ENCODE measurements around the gene OR2L2.
"Not testable (repeated sequence)": the region's sequence is repeated elsewhere in the genome, so short reads cannot be mapped to it uniquely, and the experiment has no call there.

Gene OR2L2

DNA sequence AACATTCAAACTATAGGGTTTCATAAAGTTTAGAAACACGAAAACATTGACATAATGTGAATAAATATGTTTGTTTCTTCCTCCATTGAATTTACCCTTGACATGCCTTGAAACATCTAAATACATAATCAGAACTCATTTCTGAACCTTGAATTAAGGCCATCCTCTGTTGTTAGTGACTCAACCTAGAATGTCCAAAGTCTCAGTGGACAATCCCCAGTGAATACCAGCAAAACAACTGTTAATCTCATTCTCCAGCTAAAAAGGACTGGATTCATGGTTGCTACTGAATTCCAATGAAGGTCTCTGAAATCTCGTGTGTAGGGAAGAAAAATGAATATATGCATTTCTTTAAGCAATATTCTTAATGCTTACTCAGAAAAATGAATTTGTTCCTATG, at the start of gene OR2L2:
Gene OR2L2, plus strand, starts transcription at position 301 of the 400 bp plus-strand sequence. CDS start 8,198 bp downstream, outside the sequence.
- no peak for DNase-seq

DNA sequence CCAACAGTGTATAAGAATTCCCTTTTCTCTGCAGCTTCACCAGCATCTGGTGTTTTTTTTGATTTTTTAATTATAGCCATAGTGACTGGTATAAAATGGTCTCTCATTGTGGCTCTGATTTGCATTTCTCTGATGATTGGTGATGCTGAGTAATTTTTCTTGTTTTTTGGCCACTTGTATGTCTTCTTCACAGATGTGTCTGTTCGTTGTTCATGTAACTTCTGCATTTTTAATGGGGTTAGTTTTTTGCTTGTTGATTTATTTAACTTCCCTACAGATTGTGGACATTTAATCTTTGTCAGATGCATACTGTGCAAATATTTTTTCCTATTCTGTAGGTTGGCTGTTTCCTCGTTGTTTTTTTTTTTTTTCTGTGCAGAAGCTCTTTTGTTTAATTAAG, 36.9 kb upstream of the OR2L2 start:
- DNase-seq, result no peak

- DNase-seq, result no peak
Observed at GRCh38 chr1:247998811-247999210, 31.1 kb upstream of the OR2L2 start.

GRCh38 chr1:248000169-248000568, 29.7 kb upstream of the OR2L2 start:
- no peak for DNase-seq

- DNase-seq, result no peak
Observed at GRCh38 chr1:248007778-248008177, 22.1 kb upstream of the OR2L2 start.

GRCh38 chr1:248009681-248010080, 20.2 kb upstream of the OR2L2 start:
- no peak for DNase-seq

DNA sequence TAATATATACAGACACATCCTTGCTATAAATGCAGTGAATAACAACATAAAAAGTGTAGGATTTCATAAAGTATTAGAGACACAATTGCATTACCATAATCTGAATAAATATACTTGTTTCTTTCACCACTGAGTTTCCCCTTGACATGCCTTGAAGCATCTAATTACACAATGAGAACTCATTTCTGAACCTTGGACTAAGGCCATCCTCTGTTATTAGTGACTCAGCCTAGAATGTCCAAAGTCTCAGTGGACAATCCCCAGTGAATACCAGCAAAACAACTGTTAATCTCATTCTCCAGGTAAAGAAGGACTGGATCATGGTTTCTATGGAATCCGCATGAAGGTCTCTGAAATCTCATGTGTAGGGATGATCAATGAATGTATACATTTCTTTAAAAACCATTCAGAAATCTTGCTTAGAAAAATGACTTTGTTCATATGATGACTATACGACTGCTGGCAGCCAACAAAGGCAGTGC, 16.6 kb upstream of the OR2L2 start, which contains the start of gene OR2L5:
Gene OR2L5, plus strand, starts transcription at position 432 of the 482 bp plus-strand sequence. CDS start 8,288 bp downstream, outside the sequence.
- DNase-seq, result no peak

DNA sequence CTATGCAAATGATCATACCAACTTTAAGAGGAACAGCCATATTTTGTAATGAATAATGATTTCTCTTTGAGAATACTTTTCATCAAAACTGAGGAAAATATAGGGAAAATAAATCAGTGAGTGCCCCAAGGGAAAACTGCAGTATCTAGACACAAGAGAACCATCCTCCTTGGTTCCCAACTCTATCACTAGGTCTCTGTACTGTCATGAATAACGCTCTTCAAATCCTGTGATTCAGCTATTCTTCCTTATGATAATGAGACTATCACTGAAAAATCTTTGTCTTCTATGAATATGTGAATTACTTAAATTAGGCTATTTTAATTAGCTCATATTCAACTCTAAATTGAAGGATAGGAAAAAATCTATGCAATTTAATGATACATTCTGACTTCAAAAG, 14.1 kb upstream of the OR2L2 start:
- DNase-seq, result no peak

GRCh38 chr1:248045209-248045608, 15.3 kb downstream of the OR2L2 start:
- no peak for DNase-seq

DNA sequence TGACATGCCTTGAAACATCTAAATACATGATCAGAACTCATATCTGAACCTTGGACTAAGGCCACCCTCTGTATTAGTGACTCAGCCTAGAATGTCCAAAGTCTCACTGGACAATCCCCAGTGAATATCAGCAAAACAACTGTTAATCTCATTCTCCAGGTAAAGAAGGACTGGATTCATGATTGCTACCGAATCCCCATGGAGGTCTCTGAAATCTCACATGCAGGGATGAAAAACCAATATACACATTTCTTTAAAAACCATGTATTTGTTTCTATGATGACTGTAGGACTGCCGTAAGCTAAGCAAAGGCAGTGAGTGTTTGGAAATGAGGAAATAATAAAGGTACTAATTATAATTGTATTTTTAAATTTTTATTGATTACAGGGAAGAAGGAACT, 16.7 kb downstream of the OR2L2 start, which contains the start of gene OR2L3:
Gene OR2L3, plus strand, starts transcription at position 301 of the 400 bp plus-strand sequence. CDS start 13,846 bp downstream, outside the sequence.
- no peak for DNase-seq

- DNase-seq, result no peak
Observed at GRCh38 chr1:248047008-248047407, 17.1 kb downstream of the OR2L2 start.

GRCh38 chr1:248054671-248055070, 24.8 kb downstream of the OR2L2 start:
- DNase-seq, result no peak

DNA sequence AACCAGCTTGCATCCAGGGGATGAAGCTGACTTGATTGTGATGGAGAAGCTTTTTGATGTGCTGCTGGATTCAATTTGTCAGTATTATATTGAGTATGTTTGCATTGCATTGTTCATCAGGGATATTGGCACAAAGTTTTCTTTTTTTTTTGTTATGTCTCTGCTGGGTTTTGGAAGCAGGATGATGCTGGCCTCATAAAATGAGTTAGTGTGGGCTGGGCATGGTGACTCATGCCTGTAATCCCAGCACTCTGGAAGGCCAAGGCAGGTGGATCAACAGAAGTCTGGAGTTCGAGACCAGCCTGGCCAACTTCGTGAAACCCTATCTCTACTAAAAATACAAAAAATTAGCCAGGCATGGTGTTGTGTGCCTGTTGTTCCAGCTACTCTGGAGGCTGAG, 25.4 kb downstream of the OR2L2 start:
- DNase-seq, result no peak

- DNase-seq, result no peak
Observed at GRCh38 chr1:248065071-248065470, 35.2 kb downstream of the OR2L2 start.

GRCh38 chr1:248065604-248066003, 35.7 kb downstream of the OR2L2 start:
- no peak for DNase-seq

GRCh38 chr1:248083864-248084263, 54.0 kb downstream of the OR2L2 start:
- not testable (repeated sequence) for DNase-seq

Data from NCI-H146 (cell line).